ENCODE results near the gene THBS3. TPM values are rescaled to one million over a fixed set of nuclear protein-coding genes. Genes with fewer than 3 reads are reported as not detected.
"Not testable (repeated sequence)": the region's sequence is repeated elsewhere in the genome, so short reads cannot be mapped to it uniquely, and the experiment has no call there.

Gene THBS3
- total RNA-seq, 1 experiment from 2014 or later = 12.1 TPM

DNA sequence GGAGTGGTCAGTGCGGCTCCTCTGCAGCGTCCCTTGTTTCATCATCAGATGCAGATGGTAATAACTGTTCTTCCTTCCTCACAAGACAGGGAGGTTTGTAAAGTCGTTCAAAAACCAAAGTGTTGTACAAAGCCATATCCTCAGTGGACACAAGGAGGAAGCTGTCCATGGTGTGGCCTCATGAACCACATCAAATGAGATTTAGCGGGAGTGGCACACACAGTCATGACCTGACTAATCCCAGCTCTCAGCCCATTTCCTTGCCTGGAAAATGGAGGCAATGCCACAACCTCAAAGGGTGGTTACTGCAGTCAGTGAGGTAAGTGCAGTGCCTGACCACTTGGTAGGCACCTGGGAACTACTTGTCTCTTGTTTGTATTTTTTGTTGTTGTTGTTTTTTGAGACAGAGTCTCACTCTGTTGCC lies 34.2 kb upstream of the THBS3 start:
- in situ Hi-C loops (cut with HindIII; ENCODE audit: low pct_unique_long_range_greater_than_20kb, low sequenced_read_pairs) = no loop called here
- peak; percentile 46 for DNase-seq (ENCODE audit: low read depth, low spot score)

DNA sequence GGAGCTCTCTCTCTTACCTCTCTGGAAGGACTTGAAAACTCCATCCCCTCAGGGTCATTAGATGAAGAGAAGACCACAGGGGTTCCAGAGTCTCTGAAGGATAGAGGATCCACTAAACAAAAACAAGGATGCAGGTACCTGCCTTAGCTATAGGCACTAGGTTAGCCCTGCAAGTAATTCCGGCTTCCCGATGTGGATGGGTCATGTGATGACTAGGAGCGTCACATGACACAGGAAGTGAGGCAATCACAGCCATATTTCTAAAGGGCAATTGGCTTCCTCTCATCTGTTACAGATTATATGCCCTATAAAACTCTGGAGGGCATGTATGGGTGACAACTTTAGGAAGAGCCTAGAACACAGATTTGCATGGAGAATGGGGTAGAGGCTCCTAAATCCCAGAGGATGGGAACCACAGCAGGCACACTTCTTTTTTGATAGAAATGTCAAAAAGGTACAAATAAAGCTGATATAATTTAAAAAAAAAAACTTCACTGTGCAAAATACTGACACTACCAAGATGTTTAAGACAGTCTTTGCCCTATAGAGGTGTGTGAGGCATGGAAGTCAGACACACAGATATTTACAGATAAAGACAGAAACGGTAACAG lies 33.5 kb upstream of the THBS3 start:
- in situ Hi-C loops (cut with HindIII; ENCODE audit: low pct_unique_long_range_greater_than_20kb, low sequenced_read_pairs) = no loop called here
- DNase-seq (ENCODE audit: low read depth, low spot score) = peak; percentile 96

DNA sequence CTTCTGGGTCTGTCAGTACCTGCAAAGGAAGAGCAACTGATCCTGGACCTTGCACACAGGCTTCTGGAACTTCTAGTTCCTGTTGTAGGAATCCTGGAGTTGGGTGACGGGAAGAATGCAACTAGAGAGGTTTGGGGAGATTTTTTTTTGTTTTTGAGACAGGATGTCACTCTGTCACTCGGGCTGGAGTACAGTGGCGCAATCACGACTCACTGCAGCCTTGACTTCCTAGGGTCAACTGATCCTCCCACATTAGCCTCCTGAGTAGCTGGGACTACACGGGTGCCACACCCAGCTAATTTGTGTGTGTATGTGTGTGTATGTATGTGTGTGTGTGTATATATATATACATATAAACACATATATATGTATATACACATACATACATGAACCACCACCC lies 28.8 kb upstream of the THBS3 start:
- no peak for DNase-seq (ENCODE audit: low read depth, low spot score)
- in situ Hi-C loops (cut with HindIII; ENCODE audit: low pct_unique_long_range_greater_than_20kb, low sequenced_read_pairs) = no loop called here

DNA sequence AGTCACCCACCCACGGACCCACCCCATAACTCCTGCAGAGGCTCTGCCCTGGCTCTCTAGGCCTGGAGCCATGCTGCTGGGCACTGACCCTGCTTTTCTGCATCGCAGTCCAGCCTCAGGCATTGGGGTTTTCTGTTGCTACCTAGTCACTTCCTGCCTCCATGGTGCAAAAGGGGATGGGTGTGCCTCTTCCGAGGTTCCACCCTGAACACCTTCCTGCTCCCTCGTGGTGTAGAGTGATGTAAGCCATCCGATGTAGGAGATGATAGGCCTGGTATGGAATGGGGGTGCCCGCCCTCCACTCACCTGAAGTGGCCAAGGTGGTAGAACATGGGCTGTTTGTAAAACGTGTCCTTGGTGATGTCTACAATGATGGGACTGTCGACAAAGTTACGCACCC lies 27.7 kb upstream of the THBS3 start:
- DNase-seq (ENCODE audit: low read depth, low spot score); in situ Hi-C loops (cut with HindIII; ENCODE audit: low pct_unique_long_range_greater_than_20kb, low sequenced_read_pairs): not testable (repeated sequence)

DNA sequence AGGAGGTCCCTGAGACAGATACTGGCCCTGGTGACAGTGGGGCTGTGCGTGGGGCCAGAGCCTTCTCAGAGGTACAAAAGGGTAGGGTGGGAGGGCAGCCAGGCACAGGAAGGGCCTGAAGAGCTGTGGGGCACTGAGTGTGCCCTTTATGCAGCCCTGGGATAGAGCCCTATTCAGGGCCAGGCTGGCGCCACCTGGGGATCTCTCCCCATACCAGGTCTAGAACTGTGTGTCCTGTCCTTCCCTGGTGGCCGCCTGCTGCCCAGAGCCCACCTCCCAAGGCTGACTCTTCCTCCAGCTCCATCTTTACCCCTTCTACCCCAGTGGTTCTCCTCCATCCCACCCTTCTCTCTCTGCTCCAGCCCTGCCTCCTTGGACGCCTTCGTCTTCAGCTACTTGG lies 25.8 kb upstream of the THBS3 start:
- in situ Hi-C loops (cut with HindIII; ENCODE audit: low pct_unique_long_range_greater_than_20kb, low sequenced_read_pairs); DNase-seq (ENCODE audit: low read depth, low spot score): not testable (repeated sequence)

DNA sequence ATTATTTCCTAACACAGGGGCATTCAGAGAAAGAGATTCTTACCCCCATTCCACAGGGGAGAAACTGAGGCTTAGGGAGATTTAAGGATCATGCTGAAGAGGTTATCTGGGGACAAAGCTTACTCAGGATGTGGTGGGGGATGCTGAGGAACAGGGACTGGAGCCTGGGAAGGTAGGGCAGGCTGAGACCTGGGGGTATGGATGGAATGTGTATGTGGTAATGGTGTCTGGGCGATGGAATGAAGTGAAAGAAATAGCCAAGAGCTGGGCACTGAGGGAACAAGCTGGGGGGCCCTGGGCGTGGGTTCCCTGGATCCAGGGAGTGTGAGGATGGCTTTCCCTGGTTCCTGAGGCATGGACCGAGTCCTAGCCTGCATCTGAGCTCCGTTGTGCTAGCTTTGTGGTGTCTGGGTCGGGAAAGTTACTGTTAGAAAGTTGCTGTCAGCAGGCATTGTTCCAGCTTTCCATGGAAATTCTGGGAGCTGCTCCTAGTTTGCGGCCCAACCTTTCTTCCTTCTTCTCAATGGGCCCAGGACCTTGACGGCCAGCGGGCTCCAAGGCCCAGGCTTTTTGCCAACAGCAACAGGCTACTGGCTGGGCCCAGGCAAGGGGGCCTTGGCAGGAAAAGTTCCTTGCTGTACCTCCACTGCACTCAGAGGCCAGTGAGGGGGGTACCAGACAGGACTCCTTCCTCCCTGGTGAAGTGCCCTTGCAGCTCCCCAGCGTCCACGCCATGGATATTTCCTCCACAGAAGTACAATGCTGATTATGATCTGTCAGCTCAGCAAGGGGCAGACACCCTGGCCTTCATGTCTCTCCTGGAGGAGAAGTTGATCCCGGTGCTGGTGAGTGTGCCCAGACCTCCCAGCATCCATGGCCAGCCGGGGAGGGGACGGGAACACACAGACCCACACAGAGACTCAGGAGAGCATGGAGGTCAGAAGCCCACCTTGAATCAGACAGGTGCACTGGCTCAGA lies 24.6 kb upstream of the THBS3 start:
- DNase-seq (ENCODE audit: low read depth, low spot score); in situ Hi-C loops (cut with HindIII; ENCODE audit: low pct_unique_long_range_greater_than_20kb, low sequenced_read_pairs): not testable (repeated sequence)

DNA sequence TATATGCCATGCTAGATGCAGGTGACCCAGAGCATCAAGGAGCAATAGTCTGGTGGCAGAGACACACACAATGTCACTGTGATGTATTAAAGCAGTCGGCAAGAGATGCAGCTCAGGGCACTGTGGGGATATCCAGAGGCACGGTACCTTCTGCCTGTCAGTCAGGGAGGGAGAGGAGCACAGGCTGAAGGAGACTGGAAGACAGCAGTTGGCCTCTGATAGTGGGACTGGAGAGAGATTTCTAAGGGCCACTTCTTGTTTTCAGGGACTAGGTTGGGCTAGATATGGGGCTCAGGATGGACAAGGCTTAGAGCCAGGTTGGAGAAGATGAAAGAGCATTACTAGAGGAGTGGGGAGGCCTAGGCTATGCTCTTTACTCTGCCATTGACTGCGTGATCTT lies 23.6 kb upstream of the THBS3 start:
- in situ Hi-C loops (cut with HindIII; ENCODE audit: low pct_unique_long_range_greater_than_20kb, low sequenced_read_pairs); DNase-seq (ENCODE audit: low read depth, low spot score): not testable (repeated sequence)

DNA sequence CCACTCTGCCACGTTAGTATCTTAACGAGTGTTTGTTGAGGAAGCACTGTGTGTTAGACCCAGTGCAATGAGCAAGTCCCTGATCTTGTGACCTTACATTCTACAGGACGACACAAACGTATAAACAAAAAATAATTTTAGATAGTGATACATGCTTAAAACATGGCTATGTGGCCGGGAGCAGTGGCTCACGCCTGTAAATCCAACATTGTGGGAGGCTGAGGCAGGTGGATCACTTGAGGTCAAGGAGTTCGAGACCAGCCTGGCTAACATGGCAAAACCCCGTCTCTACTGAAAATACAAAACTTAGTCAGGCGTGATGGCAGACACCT lies 20.4 kb upstream of the THBS3 start:
- in situ Hi-C loops (cut with HindIII; ENCODE audit: low pct_unique_long_range_greater_than_20kb, low sequenced_read_pairs) = no loop called here
- DNase-seq (ENCODE audit: low read depth, low spot score) = no peak

DNA sequence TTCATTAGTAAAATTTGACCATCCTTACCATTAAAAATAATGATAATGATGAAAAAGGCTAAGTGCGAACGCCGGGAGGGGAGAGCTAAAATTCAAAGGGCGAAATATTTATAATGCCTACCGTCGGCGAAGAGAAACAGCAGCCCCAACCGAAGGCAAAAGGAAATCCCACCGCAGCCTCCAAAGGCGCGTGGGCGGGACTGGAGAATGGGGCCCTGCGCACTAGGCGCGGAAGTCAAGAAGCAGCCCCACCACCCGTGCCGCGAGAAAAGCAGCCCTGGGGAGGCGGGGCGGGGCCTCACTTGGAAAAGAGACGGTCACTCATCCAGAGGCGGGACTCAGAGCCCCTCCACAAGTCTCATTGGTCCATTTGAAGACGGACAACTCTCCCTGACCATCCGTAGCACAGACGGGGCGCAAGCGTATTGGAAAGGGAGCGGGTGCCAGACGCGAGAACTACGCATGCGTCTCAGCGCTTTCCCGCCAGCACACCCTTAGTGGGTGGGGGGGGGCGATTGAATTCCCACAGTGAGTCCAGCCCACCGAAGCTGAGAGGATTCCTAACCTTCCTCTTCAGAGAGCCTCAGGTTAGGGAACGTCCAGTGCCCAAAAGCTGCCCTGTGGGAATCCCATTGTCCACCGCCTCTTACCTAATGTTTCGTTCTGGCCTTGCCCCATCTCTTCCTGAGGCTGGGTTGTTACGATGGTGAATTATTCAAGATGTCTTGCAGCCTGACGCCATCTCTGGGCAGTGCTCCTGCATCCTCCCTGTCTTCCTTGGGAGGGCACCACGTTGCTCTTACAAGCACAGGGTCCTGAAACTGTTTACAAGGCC lies 19.8 kb upstream of the THBS3 start:
- in situ Hi-C loops (cut with HindIII; ENCODE audit: low pct_unique_long_range_greater_than_20kb, low sequenced_read_pairs) = no loop called here

DNA sequence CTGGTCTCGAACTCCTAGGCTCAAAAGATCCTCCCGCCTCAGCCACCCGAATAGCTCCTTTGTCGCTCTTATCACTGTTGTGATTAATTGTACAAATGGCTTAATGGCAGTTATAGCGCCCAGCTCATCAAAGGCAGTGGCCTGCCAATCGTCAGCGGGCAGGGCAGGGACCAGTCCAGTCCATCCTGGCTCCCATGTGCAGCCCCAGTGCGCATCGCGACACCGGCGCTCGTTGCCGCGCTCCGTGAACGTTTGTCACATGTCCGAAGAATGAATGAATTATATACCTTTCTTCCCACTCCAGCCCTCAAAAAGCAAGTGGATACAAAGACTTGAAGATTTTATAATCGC lies 19.2 kb upstream of the THBS3 start:
- in situ Hi-C loops (cut with HindIII; ENCODE audit: low pct_unique_long_range_greater_than_20kb, low sequenced_read_pairs) = no loop called here
- peak; percentile 70 for DNase-seq (ENCODE audit: low read depth, low spot score)

More for the DNA sequence above, 19.8 kb upstream of the THBS3 start:
- DNase-seq (ENCODE audit: low read depth, low spot score) = peak; percentile 100

DNA sequence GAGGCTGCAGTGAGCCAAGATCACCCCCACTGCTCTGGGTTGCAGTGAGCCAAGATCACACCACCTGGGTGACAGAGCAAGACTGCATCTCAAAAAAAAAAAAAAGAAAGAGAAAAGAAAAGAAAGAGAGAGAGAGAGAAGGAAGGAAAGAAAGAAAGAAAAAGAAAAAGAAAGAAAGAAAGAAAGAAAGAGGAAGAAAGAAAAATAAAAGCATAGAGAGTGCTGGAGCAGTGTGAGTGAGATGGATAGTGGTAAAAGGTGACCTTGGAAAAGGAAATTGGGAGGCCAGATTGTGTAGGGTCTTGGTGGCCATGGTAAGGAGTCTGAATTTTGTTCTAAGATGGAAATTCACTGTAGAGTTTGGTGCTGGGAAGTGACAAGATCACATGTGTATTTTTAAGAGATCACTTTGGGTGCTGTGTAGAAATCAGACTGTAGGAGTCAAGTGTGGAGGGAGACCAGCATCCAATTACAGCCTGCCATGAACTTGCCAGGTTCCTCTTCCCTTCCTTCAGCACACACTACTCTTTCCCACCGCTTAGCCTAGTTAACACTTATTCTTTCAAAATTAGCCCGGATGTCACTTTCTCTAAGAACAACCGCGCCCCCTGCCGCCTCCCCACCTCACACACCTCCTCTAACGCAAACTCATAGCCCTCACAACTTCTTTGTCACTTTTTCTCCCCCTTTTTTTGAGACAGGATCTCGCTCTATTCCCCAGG lies 18.7 kb upstream of the THBS3 start:
- in situ Hi-C loops (cut with HindIII; ENCODE audit: low pct_unique_long_range_greater_than_20kb, low sequenced_read_pairs) = no loop called here
- DNase-seq (ENCODE audit: low read depth, low spot score) = peak; percentile 91

DNA sequence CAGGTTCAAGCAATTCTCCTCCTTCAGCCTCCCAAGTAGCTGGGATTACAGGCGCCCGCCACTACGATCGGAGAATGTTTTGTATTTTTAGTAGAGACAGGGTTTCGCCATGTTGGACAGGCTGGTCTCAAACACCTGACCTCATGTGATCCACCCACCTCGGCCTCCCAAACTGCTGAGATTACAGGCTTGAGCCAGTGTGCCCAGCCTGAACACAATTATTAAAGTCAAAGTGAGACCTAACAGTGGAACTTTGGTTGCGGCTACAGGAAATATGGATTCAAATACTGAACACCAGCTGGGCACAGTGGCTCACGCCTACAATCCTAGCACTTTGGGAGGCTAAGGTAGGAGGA lies 17.7 kb upstream of the THBS3 start:
- in situ Hi-C loops (cut with HindIII; ENCODE audit: low pct_unique_long_range_greater_than_20kb, low sequenced_read_pairs); DNase-seq (ENCODE audit: low read depth, low spot score): not testable (repeated sequence)

DNA sequence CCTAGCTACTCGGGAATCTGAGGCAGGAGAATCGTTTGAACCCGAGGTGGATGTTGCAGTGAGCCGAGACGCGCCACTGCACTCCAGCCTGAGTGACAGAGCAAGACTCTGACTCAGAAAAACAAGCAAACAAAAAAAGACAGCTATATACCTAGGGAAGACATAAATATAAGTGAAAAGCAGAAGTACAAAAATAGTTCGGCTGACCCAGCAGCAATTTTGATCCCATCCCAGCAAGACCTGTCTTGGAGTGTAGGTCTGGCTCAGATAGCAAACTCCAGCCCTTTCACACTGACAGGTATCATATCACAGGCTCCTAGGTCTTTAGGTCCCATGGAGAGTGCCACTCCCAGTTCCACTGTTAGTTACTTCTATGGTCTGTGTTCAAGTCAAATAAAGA lies 15.3 kb upstream of the THBS3 start:
- DNase-seq (ENCODE audit: low read depth, low spot score) = no peak
- in situ Hi-C loops (cut with HindIII; ENCODE audit: low pct_unique_long_range_greater_than_20kb, low sequenced_read_pairs) = no loop called here

DNA sequence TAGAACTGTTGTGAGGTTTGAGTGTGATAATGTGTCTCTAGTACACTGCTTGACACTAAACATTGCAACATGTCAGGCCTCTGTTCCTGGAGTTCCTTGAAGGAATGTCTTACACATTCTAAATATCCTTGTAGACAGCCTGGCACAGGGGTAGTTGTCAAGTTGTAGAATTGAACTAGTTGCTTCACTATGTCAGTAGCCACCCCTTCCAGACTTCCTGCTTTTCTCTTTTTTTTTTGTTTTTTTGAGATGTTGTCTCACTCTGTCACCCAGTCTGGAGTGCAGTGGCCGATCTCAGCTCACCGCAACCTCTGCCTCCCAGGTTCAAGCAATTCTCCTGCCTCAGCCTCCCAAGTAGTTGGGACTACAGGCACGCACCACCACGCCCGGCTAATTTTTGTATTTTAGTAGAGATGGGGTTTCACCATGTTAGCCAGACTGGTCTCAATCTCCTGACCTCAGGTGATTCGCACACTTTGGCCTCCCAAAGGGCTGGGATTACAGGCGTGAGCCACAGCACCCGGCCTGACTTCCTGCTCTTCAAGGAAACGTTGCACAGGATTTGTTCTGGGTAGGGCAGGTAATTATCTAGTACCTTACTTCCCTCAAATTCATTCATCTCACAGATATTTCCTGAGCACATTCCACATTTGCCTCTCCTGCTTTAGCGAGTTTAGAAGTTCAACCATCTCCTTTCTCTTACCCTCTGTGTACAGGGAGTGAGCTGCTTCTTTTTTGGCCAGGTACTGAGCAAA lies 12.7 kb upstream of the THBS3 start:
- in situ Hi-C loops (cut with HindIII; ENCODE audit: low pct_unique_long_range_greater_than_20kb, low sequenced_read_pairs); DNase-seq (ENCODE audit: low read depth, low spot score): not testable (repeated sequence)

DNA sequence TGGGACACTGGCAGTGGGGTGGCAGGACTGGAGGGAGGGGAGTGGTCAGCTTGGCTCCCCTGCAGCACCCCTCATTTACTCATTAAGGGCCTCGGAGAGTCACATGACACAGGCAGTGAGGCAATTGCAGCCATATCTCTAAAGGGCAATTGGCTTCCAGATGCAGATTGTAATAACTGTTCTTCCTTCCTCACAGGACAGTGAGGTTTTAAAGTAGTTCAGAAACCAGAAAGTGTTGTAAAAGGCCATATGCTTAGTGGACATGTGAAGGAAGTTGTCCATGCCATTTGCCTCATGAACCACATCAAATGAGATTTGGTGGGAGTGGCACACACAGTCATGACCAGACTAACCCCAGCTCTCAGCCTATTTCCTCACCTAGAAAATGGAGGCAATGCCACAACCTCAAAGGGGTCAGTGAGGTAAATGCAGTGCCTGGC lies 11.9 kb upstream of the THBS3 start:
- peak; percentile 39 for DNase-seq (ENCODE audit: low read depth, low spot score)
- in situ Hi-C loops (cut with HindIII; ENCODE audit: low pct_unique_long_range_greater_than_20kb, low sequenced_read_pairs) = no loop called here

DNA sequence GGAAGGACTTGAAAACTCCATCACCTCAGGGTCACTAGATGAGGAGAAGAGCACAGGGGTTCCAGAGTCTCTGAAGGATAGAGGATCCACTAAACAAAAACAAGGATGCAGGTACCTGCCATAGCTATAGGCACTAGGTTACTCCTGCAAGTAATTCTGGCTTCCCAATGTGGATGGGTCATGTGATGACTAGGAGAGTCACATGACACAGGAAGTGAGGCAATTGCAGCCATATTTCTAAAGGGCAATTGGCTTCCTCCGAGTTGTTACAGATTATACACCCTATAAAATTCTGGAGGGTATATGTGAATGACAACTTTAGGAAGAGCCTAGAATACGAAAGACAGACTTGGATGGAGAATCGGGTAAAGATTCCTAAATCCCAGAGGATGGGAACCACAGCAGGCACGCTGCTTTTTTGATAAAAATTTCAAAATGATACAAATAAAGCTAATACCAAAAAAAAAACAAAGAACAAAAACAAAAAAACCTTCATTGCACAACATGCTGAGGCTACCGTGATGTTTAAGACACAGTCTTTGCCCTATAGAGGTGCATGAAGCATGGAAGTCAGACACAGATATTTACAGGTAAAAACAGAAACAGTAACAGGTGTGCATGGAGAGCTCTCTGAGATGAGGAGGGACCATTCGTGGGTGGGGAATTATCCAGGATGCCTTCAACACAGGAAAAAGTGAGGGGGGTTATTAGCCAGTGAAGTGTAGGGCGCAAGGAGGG lies 11.3 kb upstream of the THBS3 start:
- DNase-seq (ENCODE audit: low read depth, low spot score) = peak; percentile 74
- in situ Hi-C loops (cut with HindIII; ENCODE audit: low pct_unique_long_range_greater_than_20kb, low sequenced_read_pairs) = no loop called here

Data from SK-MEL-5 (cell line).